Esophagus squamous epithelium (tissue), 5 donors: ENCODE data around the gene VPS29. TPM values are rescaled to one million over a fixed set of nuclear protein-coding genes. Genes with fewer than 3 reads are reported as not detected.
"Not testable (repeated sequence)": the region's sequence is repeated elsewhere in the genome, so short reads cannot be mapped to it uniquely, and the experiment has no call there.

Experiments used
- DNase-seq: peaks from one replicate; lab custom pipeline; 2025; lab: John Stamatoyannopoulos, UW
- H3K27ac ChIP-seq, 4 donors: fragments of 200-600 bp; sonication (generic); one replicate each; pipeline ENCODE4 v1.5.1; 2016 to 2019; ENCODE audit warnings: mild to moderate bottlenecking in 1 of 4
- H3K27me3 ChIP-seq, 4 donors: fragments of 200-600 bp; sonication (generic); 1 replicate in 3 of 4; 2 replicates in 1 of 4; pipeline versions ENCODE4 v1.5.1 to v1.6.0; 2017 to 2021; ENCODE audit warnings: antibody characterized with exemption in 1 of 4
- H3K36me3 ChIP-seq, 3 donors: fragments of 200-600 bp; sonication (generic); one replicate each; pipeline ENCODE4 v1.5.1; 2016 to 2019
- H3K4me1 ChIP-seq, 3 donors: fragments of 200-600 bp; sonication (generic); one replicate each; pipeline ENCODE4 v1.5.1; 2017 to 2019
- H3K4me3 ChIP-seq, 4 donors: fragments of 200-600 bp; sonication (generic); 1 replicate in 3 of 4; 2 replicates in 1 of 4; pipeline ENCODE4 v1.5.1; 2016 to 2019; ENCODE audit warnings: mild to moderate bottlenecking in 2 of 4, moderate library complexity in 1 of 4
- H3K9me3 ChIP-seq, 3 donors: fragments of 200-600 bp; sonication (generic); one replicate each; pipeline ENCODE4 v1.5.1; 2016 to 2019
- POLR2A ChIP-seq, 4 donors: fragments of 450-650 bp; IDR thresholded peaks; one replicate each; pipeline ENCODE4 v1.6.1; 2017; ENCODE audit warnings: antibody characterized with exemption in 4 of 4, mild to moderate bottlenecking in 4 of 4, moderate library complexity in 3 of 4
- WGBS, 2 donors: methylation state at CpG; one replicate each; pipeline ENCODE4 v1.1.5; 2018; 5-methylcytosine and 5-hydroxymethylcytosine counted together
- intact Hi-C: fragments of 100-400 bp; cut with DNase I; formaldehyde crosslinking; loops from one replicate; pipeline ENCODE4 v1.15.0; 2022
- total RNA-seq, 4 donors: library from RNA; depleted of rRNA; stranded (reverse); fragments of >200 nt; gene quantifications; one replicate each; pipeline ENCODE4 v1.1.0, GENCODE V29; 2016
- TF ChIP-seq, protein P1 (sequence below), 6 experiments: fragments of 450-650 bp in 4 of 6; fragments of 200-600 bp in 2 of 6; sonication (generic) in 2 of 6; IDR thresholded peaks; one replicate each; pipeline ENCODE4 v1.5.1; 2016 to 2019; ENCODE audit warnings: antibody characterized with exemption in 6 of 6, mild to moderate bottlenecking in 4 of 6, moderate library complexity in 4 of 6
- donor health status: DM: yes; HTN: yes; CAD: no.

Gene VPS29
- total RNA-seq, 4 donors from 2014 or later = 66.9 to 146 (median 110) TPM

DNA sequence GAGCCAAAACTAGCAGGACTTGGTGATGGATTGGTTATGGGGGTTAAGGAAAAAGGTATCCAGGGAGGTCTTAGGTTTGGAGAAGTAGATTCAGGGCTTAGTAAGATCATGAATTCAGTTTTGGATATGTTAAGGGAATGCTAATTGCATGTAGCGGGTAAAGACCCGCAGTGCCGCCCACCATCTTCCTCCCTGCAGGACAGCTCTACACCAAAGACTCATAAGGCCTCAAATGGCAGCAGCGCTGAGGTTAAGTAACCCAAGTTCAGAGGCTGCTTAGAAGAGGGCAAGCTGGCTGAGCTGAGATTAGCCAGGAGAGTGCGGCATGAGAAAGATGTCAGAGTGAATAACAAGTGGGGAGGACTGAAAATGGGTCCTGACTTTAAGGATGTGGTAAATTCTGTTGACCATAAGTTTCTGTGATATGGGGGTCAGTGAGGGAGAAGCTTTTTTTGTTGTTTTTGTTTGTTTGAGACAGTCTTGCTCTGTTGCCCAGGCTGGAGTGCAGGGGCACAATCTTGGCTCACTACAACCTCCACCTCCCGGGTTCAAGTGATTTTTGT lies 26.4 kb upstream of the VPS29 start:
- no peaks in the 10 kb centered on the region for H3K27me3 ChIP-seq
- no peaks in the 10 kb centered on the region for H3K9me3 ChIP-seq
- H3K4me3 ChIP-seq = no peak overlapping the region
- TF ChIP-seq, protein P1, sequence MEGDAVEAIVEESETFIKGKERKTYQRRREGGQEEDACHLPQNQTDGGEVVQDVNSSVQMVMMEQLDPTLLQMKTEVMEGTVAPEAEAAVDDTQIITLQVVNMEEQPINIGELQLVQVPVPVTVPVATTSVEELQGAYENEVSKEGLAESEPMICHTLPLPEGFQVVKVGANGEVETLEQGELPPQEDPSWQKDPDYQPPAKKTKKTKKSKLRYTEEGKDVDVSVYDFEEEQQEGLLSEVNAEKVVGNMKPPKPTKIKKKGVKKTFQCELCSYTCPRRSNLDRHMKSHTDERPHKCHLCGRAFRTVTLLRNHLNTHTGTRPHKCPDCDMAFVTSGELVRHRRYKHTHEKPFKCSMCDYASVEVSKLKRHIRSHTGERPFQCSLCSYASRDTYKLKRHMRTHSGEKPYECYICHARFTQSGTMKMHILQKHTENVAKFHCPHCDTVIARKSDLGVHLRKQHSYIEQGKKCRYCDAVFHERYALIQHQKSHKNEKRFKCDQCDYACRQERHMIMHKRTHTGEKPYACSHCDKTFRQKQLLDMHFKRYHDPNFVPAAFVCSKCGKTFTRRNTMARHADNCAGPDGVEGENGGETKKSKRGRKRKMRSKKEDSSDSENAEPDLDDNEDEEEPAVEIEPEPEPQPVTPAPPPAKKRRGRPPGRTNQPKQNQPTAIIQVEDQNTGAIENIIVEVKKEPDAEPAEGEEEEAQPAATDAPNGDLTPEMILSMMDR (IDR thresholded peaks at IDR 0.05) = no peak
- no peak for TF ChIP-seq POLR2A (IDR thresholded peaks at IDR 0.05)
- no peak overlapping the region for H3K27ac ChIP-seq
- no peak for DNase-seq
- intact Hi-C loops = no loop called here
- peaks cover 0 to 7% (median 0%) of the 10 kb centered on the region in 3 donors for H3K36me3 ChIP-seq
- 92 to 94% methylated on average over 6 of the region's 6 CpGs for WGBS, 2 donors
- H3K4me1 ChIP-seq = peaks cover 9 to 32% (median 24%) of the 10 kb centered on the region in 3 donors

- H3K27me3 ChIP-seq, H3K9me3 ChIP-seq, H3K4me3 ChIP-seq, DNase-seq, intact Hi-C loops, H3K4me1 ChIP-seq, H3K36me3 ChIP-seq, H3K27ac ChIP-seq: not testable (repeated sequence)
- WGBS, 2 donors = 86 to 91% methylated on average over 11 of the region's 11 CpGs
Measured at GRCh38 chr12:110520876-110521712, 19.2 kb upstream of the VPS29 start.

DNA sequence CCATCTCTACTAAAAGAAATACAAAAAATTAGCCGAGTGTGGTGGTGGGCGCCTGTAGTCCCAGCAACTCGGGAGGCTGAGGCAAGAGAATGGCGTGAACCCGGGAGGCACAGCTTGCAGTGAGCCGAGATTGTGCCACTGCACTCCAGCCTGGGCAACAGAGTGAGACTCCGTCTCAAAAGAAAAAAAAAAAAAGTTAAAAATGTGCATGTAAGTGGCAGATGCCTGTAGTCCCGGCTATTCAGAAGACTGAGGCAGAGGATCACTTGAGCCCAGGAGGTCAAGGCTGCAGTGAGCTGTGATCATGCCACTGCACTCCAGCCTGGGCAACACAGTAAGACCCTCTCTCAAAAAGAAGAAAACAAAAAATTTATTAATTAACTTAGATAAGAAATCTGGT lies 16.1 kb upstream of the VPS29 start:
- not testable (repeated sequence) for H3K4me3 ChIP-seq, H3K36me3 ChIP-seq, H3K27me3 ChIP-seq, H3K27ac ChIP-seq, H3K9me3 ChIP-seq, DNase-seq, H3K4me1 ChIP-seq
- WGBS, 2 donors = 90 to 97% methylated on average over 8 of the region's 8 CpGs
- intact Hi-C loops = loop anchor here (10.0 kb wide), 1 partner anchor 63 kb away; the partner anchor contains the start of gene ARPC3

DNA sequence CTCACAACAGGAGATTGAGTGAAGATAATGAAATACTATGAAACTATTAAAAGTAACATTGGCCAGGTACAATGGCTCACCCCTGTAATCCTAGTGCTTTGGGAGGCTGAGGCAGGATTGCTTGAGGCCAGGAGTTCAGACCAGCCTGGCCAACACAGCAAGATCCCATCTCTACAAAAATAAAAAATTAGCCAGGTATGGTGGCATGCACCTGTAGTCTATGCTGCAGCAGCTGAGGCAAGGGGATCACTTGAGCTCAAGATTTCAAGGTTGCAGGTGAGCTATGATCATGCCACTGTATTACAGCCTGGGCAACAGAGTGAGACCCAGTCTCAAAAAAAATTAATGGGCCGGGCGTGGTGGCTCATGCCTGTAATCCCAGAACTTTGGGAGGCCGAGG lies 15.1 kb upstream of the VPS29 start:
- WGBS, 2 donors = 84 to 91% methylated on average over 3 of the region's 3 CpGs

GRCh38 chr12:110514363-110514762 lies 12.5 kb upstream of the VPS29 start:
- Histone ChIP-seq H3K27me3 (no peaks in the 10 kb centered on the region), H3K4me1 (peaks cover 0 to 7% (median 0%) of the 10 kb centered on the region in 3 donors), H3K27ac (no peak overlapping the region), H3K4me3 (no peak overlapping the region), H3K36me3 (no peaks in the 10 kb centered on the region), H3K9me3 (no peaks in the 10 kb centered on the region)
- TF ChIP-seq, protein P1 (IDR thresholded peaks at IDR 0.05) = no peak
- no peak for TF ChIP-seq POLR2A (IDR thresholded peaks at IDR 0.05)
- intact Hi-C loops = loop anchor here (5.0 to 10.0 kb wide), 2 partner anchors 60 to 88 kb away; partner anchors contain the start of gene ARPC3
- WGBS, 2 donors = 48 to 63% methylated on average over 1 of the region's 1 CpG
- no peak for DNase-seq

More for the DNA sequence above, 15.1 kb upstream of the VPS29 start:
- intact Hi-C loops = loop anchor here (10.0 kb wide), 1 partner anchor 62 kb away; the partner anchor contains the start of gene ARPC3
- DNase-seq = no peak
- no peak for TF ChIP-seq POLR2A (IDR thresholded peaks at IDR 0.05)
- Histone ChIP-seq H3K9me3 (no peaks in the 10 kb centered on the region), H3K27ac (no peak overlapping the region), H3K27me3 (no peaks in the 10 kb centered on the region), H3K36me3 (no peaks in the 10 kb centered on the region), H3K4me3 (no peak overlapping the region), H3K4me1 (peaks cover 0 to 7% (median 0%) of the 10 kb centered on the region in 3 donors)

DNA sequence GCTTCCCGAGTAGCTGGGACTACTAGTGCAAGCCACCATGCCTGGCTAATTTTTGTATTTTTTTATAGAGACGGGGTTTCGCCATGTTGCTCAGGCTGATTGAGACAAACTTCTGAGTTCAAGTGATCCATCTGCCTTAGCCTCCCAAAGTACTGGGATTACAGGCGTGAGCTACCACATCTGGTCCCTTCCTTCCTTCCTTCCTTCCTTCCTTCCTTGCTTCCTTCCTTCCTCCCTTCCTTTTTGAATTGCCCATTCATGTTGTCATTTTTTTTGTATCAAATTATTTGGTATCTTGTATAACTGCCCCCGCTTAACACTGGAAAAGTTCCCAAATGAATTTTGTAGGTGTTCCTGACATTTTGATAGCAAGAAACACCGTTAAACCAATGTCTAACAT lies 11.9 kb upstream of the VPS29 start:
- no peaks in the 10 kb centered on the region for H3K36me3 ChIP-seq
- TF ChIP-seq POLR2A (IDR thresholded peaks at IDR 0.05) = no peak
- TF ChIP-seq, protein P1 (IDR thresholded peaks at IDR 0.05) = no peak
- no peak for DNase-seq
- no peaks in the 10 kb centered on the region for H3K27me3 ChIP-seq
- H3K4me3 ChIP-seq = no peak overlapping the region
- 65 to 81% methylated on average over 6 of the region's 6 CpGs for WGBS, 2 donors
- intact Hi-C loops = loop anchor here (5.0 to 10.0 kb wide), 2 partner anchors 59 to 88 kb away; partner anchors contain the start of gene ARPC3
- H3K9me3 ChIP-seq = no peaks in the 10 kb centered on the region
- no peak overlapping the region for H3K27ac ChIP-seq
- peaks cover 0 to 7% (median 0%) of the 10 kb centered on the region in 3 donors for H3K4me1 ChIP-seq
